GM21447 (cell line): Measurements from ENCODE around the gene DGLUCY.
"Not testable (repeated sequence)": the region's sequence is repeated elsewhere in the genome, so short reads cannot be mapped to it uniquely, and the experiment has no call there.

Source experiments
- ATAC-seq: cut with Tn5 transposase; IDR thresholded peaks from one replicate; pipeline ENCODE4 v1.9.1; 2021; ENCODE audit not compliant: unreplicated experiment

Gene DGLUCY

GRCh38 chr14:91202234-91202974, 88.5 kb downstream of the DGLUCY start:
- ATAC-seq = no peak

- no peak for ATAC-seq
Observed at GRCh38 chr14:91204657-91205056, 90.8 kb downstream of the DGLUCY start.

GRCh38 chr14:91205459-91205858, 91.6 kb downstream of the DGLUCY start:
- no peak for ATAC-seq

GRCh38 chr14:91207008-91207407, 93.1 kb downstream of the DGLUCY start:
- no peak for ATAC-seq

- ATAC-seq = no peak
Observed at GRCh38 chr14:91211017-91211416, 97.1 kb downstream of the DGLUCY start.

GRCh38 chr14:91214306-91214705, 100.4 kb downstream of the DGLUCY start:
- no peak for ATAC-seq

- no peak for ATAC-seq
Observed at GRCh38 chr14:91215381-91215780, 101.5 kb downstream of the DGLUCY start.

GRCh38 chr14:91216731-91217226, 102.9 kb downstream of the DGLUCY start:
- ATAC-seq = no peak

- no peak for ATAC-seq
Observed at GRCh38 chr14:91218014-91218413, 104.1 kb downstream of the DGLUCY start.

GRCh38 chr14:91219517-91220389, 105.9 kb downstream of the DGLUCY start:
- no peak for ATAC-seq

- no peak for ATAC-seq
Observed at GRCh38 chr14:91220581-91221000, 106.7 kb downstream of the DGLUCY start.

GRCh38 chr14:91221270-91221669, 107.4 kb downstream of the DGLUCY start:
- ATAC-seq = no peak

GRCh38 chr14:91223028-91223783, 109.3 kb downstream of the DGLUCY start:
- no peak for ATAC-seq

- ATAC-seq = no peak
Observed at GRCh38 chr14:91225025-91225424, 111.2 kb downstream of the DGLUCY start.

- ATAC-seq = not testable (repeated sequence)
Observed at GRCh38 chr14:91226360-91226759, 112.5 kb downstream of the DGLUCY start.

GRCh38 chr14:91227183-91227628, 113.3 kb downstream of the DGLUCY start:
- no peak for ATAC-seq

GRCh38 chr14:91228112-91229004, 114.5 kb downstream of the DGLUCY start:
- ATAC-seq = peak; percentile 82

GRCh38 chr14:91229005-91229382, 115.1 kb downstream of the DGLUCY start:
- ATAC-seq = no peak

- ATAC-seq = peak; percentile 65
Observed at GRCh38 chr14:91229743-91230200, 115.9 kb downstream of the DGLUCY start.
